SK-N-SH treated with all-trans-retinoic acid at 6 μM for 48 hours (cell line): ENCODE data around the gene CHMP1B.

Source experiments
- ATAC-seq: fragments of 200-7000 bp; cut with Tn5 transposase; 3 replicates; pipeline ENCODE4 v1.9.1; 2020; ENCODE audit warnings: mild to moderate bottlenecking, moderate library complexity
- ARNTL ChIP-seq: fragments of 450-650 bp; formaldehyde crosslinking; IDR thresholded peaks from 2 replicates; pipeline ENCODE4 v1.5.0; 2020; ENCODE audit warnings: low read depth, mild to moderate bottlenecking, moderate library complexity, borderline replicate concordance
- BACH2 ChIP-seq: fragments of 250-450 bp; sonication (Bioruptor Pico); IDR thresholded peaks from 2 replicates; pipeline ENCODE4 v1.9.0; 2021; ENCODE audit warnings: mild to moderate bottlenecking, borderline replicate concordance
- CREB5 ChIP-seq: fragments of 250-450 bp; sonication (Bioruptor Pico); IDR thresholded peaks from 2 replicates; pipeline ENCODE4 v1.5.1; 2020; ENCODE audit warnings: low read depth, mild to moderate bottlenecking, moderate library complexity
- CSDC2 ChIP-seq: fragments of 250-450 bp; sonication (Bioruptor Pico); IDR thresholded peaks from 2 replicates; pipeline ENCODE4 v1.5.0; 2020; ENCODE audit warnings: mild to moderate bottlenecking, moderate library complexity
- CSRNP3 ChIP-seq: fragments of 250-450 bp; sonication (Bioruptor Pico); IDR thresholded peaks from 2 replicates; pipeline ENCODE4 v1.5.1; 2021; ENCODE audit warnings: mild to moderate bottlenecking, moderate library complexity
- ESRRG ChIP-seq: fragments of 250-450 bp; sonication (Bioruptor Pico); IDR thresholded peaks from 2 replicates; pipeline ENCODE4 v1.6.1; 2021; ENCODE audit warnings: mild to moderate bottlenecking
- ISL1 ChIP-seq: fragments of 250-450 bp; sonication (Bioruptor Pico); IDR thresholded peaks from 2 replicates; pipeline ENCODE4 v2.1.2; 2022; ENCODE audit warnings: mild to moderate bottlenecking, moderate library complexity
- PPARA ChIP-seq: fragments of 250-450 bp; sonication (Bioruptor Pico); IDR thresholded peaks from 2 replicates; pipeline ENCODE4 v1.5.0; 2020; ENCODE audit warnings: mild to moderate bottlenecking, borderline replicate concordance
- TOX ChIP-seq: fragments of 250-450 bp; sonication (Bioruptor Pico); IDR thresholded peaks from 2 replicates; pipeline ENCODE4 v1.8.0; 2021; ENCODE audit warnings: mild to moderate bottlenecking, moderate library complexity, borderline replicate concordance
- TSHZ2 ChIP-seq: fragments of 250-450 bp; sonication (Bioruptor Pico); IDR thresholded peaks from 2 replicates; pipeline ENCODE4 v1.5.0; 2020; ENCODE audit warnings: mild to moderate bottlenecking, moderate library complexity
- ZC3H10 ChIP-seq: fragments of 250-450 bp; sonication (Bioruptor Pico); IDR thresholded peaks from 2 replicates; pipeline ENCODE4 v1.5.1; 2021; ENCODE audit warnings: mild to moderate bottlenecking, moderate library complexity
- ZNF565 ChIP-seq: fragments of 450-650 bp; formaldehyde crosslinking; conservative IDR thresholded peaks from 2 replicates; pipeline ENCODE4 v1.5.0; 2020; ENCODE audit warnings: low read depth, mild to moderate bottlenecking, moderate library complexity
- ZNF8 ChIP-seq: fragments of 450-650 bp; formaldehyde crosslinking; IDR thresholded peaks from 2 replicates; pipeline ENCODE4 v1.5.0; 2020; ENCODE audit warnings: mild to moderate bottlenecking, moderate library complexity
- TF ChIP-seq, protein P1 (sequence below): fragments of 250-450 bp; sonication (Bioruptor Pico); IDR thresholded peaks from 2 replicates; pipeline ENCODE4 v1.8.0; 2021; ENCODE audit warnings: low read depth, mild to moderate bottlenecking, moderate library complexity, borderline replicate concordance

CHMP1B gene

GRCh38 chr18:11802158-11802557, 49.1 kb upstream of the CHMP1B start:
- no peak for ATAC-seq
- TF ChIP-seq ZNF565 (CRISPR knock-in tag): no peak
- no peak for TF ChIP-seq CSRNP3 (CRISPR knock-in tag)
- no peak for TF ChIP-seq TSHZ2 (CRISPR knock-in tag)
- TF ChIP-seq TOX (CRISPR knock-in tag): no peak
- TF ChIP-seq CSDC2: no peak
- no peak for TF ChIP-seq ZNF8 (CRISPR knock-in tag)
- no peak for TF ChIP-seq ARNTL
- no peak for TF ChIP-seq ESRRG
- TF ChIP-seq CREB5 (CRISPR knock-in tag): no peak

- TF ChIP-seq ZNF8 (CRISPR knock-in tag) (no peak), CSRNP3 (CRISPR knock-in tag) (no peak), ESRRG (no peak), ZC3H10 (CRISPR knock-in tag) (no peak), ISL1 (CRISPR knock-in tag) (no peak), BACH2 (CRISPR knock-in tag) (no peak)
- TF ChIP-seq, protein P1, sequence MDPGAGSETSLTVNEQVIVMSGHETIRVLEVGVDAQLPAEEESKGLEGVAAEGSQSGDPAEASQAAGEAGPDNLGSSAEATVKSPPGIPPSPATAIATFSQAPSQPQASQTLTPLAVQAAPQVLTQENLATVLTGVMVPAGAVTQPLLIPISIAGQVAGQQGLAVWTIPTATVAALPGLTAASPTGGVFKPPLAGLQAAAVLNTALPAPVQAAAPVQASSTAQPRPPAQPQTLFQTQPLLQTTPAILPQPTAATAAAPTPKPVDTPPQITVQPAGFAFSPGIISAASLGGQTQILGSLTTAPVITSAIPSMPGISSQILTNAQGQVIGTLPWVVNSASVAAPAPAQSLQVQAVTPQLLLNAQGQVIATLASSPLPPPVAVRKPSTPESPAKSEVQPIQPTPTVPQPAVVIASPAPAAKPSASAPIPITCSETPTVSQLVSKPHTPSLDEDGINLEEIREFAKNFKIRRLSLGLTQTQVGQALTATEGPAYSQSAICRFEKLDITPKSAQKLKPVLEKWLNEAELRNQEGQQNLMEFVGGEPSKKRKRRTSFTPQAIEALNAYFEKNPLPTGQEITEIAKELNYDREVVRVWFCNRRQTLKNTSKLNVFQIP (CRISPR knock-in tag): no peak
- ATAC-seq: no peak
These were observed 48.6 kb upstream of the CHMP1B start for GRCh38 chr18:11802586-11802985.

DNA sequence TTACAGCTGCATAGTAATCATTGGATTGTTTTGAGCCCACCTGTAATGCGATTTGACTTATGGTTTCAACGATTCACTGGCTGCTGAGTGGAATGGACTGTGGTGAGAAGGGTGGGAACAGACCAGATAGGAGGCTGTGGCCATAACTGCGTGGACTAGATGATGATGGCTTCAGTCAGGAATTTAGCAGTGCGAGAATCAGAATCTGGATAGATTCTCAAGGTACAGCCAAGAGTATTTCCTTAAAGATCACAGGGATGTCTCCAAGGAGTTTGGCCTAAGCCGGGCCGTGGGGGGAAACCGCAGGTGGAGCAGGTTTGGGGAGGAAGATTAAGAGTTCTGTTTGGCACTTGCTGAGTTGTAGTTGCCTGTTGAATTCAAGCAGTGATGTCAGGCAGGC, 44.0 kb upstream of the CHMP1B start:
- no peak for ATAC-seq

More for the DNA sequence above, 44.0 kb upstream of the CHMP1B start:
- TF ChIP-seq ZNF8 (CRISPR knock-in tag) (no peak), ISL1 (CRISPR knock-in tag) (no peak), CSRNP3 (CRISPR knock-in tag) (no peak), PPARA (CRISPR knock-in tag) (no peak)
- TF ChIP-seq, protein P1 (CRISPR knock-in tag): no peak
- TF ChIP-seq, all 23 proteins: peak for 0
